Neural cell (in vitro differentiated cells): ENCODE measurements around the gene LIF. TPM values are rescaled to one million over a fixed set of nuclear protein-coding genes. Genes with fewer than 3 reads are reported as not detected.

ENCODE experiments used
- H2AFZ ChIP-seq: fragments of 200-600, 300-800 bp; sonication (generic), shearing (Covaris generic); 2 replicates; pipeline ENCODE4 v1.6.0; 2014; ENCODE audit warnings: low read depth, mild to moderate bottlenecking, antibody characterized with exemption, low read length, moderate library complexity
- H3F3A ChIP-seq: fragments of 200-600 bp; shearing (Covaris generic); 2 replicates; pipeline ENCODE4 v1.6.1; 2016; ENCODE audit warnings: mild to moderate bottlenecking, moderate library complexity, mixed read lengths, antibody characterized with exemption, low read length; ENCODE audit not compliant: insufficient read depth, poor library complexity, severe bottlenecking
- H3K27ac ChIP-seq: fragments of 200-600, 300-800 bp; sonication (generic), shearing (Covaris generic); 2 replicates; pipeline ENCODE4 v1.5.1; 2014; ENCODE audit warnings: mild to moderate bottlenecking, low read length, moderate library complexity
- H3K27me3 ChIP-seq: fragments of 300-800, 200-600 bp; sonication (generic), shearing (Covaris generic); 2 replicates; pipeline ENCODE4 v1.6.0; 2014; ENCODE audit warnings: mild to moderate bottlenecking, low read depth, low read length, moderate library complexity; ENCODE audit not compliant: insufficient read depth
- H3K36me3 ChIP-seq: fragments of 300-800, 200-600 bp; sonication (generic), shearing (Covaris generic); 2 replicates; pipeline ENCODE4 v1.5.1; 2014; ENCODE audit warnings: mild to moderate bottlenecking, antibody characterized with exemption, low read length, moderate library complexity; ENCODE audit not compliant: insufficient read depth
- H3K4me2 ChIP-seq: fragments of 300-800, 200-600 bp; sonication (generic), shearing (Covaris generic); 2 replicates; pipeline ENCODE4 v1.6.0; 2014; ENCODE audit warnings: mild to moderate bottlenecking, low read length
- H3K4me3 ChIP-seq: fragments of 300-800, 200-600 bp; sonication (generic), shearing (Covaris generic); 2 replicates; pipeline ENCODE4 v1.5.1; 2014; ENCODE audit warnings: mild to moderate bottlenecking, low read length, moderate library complexity
- H3K79me2 ChIP-seq: fragments of 200-600 bp; shearing (Covaris generic); replicated peaks from 2 replicates; pipeline ENCODE4 v1.6.0; 2014; ENCODE audit warnings: mild to moderate bottlenecking, low read length, moderate library complexity; ENCODE audit not compliant: insufficient read depth
- H3K9ac ChIP-seq: fragments of 300-800, 200-600 bp; sonication (generic), shearing (Covaris generic); 2 replicates; pipeline ENCODE4 v1.6.1; 2016; ENCODE audit warnings: mild to moderate bottlenecking, low read length, mixed read lengths
- H3K9me2 ChIP-seq: fragments of 200-600 bp; shearing (Covaris generic); 2 replicates; pipeline ENCODE4 v1.6.1; 2016; ENCODE audit warnings: mild to moderate bottlenecking, low read length, mixed read lengths; ENCODE audit not compliant: insufficient read depth
- H3K9me3 ChIP-seq: fragments of 200-600, 300-800 bp; sonication (generic), shearing (Covaris generic); 2 replicates; pipeline ENCODE4 v1.6.1; 2016; ENCODE audit warnings: mild to moderate bottlenecking, mixed run types, low read length, moderate library complexity, mixed read lengths
- H4K20me1 ChIP-seq: fragments of 200-600 bp; shearing (Covaris generic); 2 replicates; pipeline ENCODE4 v1.6.1; 2016; ENCODE audit warnings: mild to moderate bottlenecking, mixed run types; ENCODE audit not compliant: insufficient read depth
- CTCF ChIP-seq: fragments of 450-650 bp; IDR thresholded peaks from 2 replicates; pipeline ENCODE4 v1.5.1; 2014; ENCODE audit warnings: antibody characterized with exemption, mild to moderate bottlenecking, moderate library complexity; ENCODE audit not compliant: poor library complexity, severe bottlenecking
- EP300 ChIP-seq: fragments of 450-650 bp; conservative IDR thresholded peaks from 2 replicates; pipeline ENCODE4 v1.6.1; 2014; ENCODE audit warnings: antibody characterized with exemption, mild to moderate bottlenecking, moderate library complexity; ENCODE audit not compliant: poor library complexity, severe bottlenecking
- EZH2 ChIP-seq: fragments of 200-600, 300-800 bp; shearing (Covaris generic), sonication (generic); IDR thresholded peaks from 2 replicates; pipeline ENCODE4 v1.6.1; 2014; ENCODE audit warnings: antibody characterized with exemption, low read length, borderline replicate concordance, mild to moderate bottlenecking; ENCODE audit not compliant: insufficient read depth, poor library complexity, severe bottlenecking
- MXI1 ChIP-seq: fragments of 450-650 bp; conservative IDR thresholded peaks from 2 replicates; pipeline ENCODE4 v1.6.1; 2014; ENCODE audit warnings: antibody characterized with exemption, mild to moderate bottlenecking; ENCODE audit not compliant: poor library complexity, severe bottlenecking
- POLR2AphosphoS5 ChIP-seq: IDR thresholded peaks from 2 replicates; pipeline ENCODE4 v1.6.1; 2012
- RAD21 ChIP-seq: fragments of 450-650 bp; conservative IDR thresholded peaks from 2 replicates; pipeline ENCODE4 v1.6.1; 2014; ENCODE audit warnings: antibody characterized with exemption, mild to moderate bottlenecking, moderate library complexity
- REST ChIP-seq: IDR thresholded peaks from 2 replicates; pipeline ENCODE4 v1.6.1; 2012; ENCODE audit warnings: borderline replicate concordance
- SMC3 ChIP-seq: fragments of 450-650 bp; conservative IDR thresholded peaks from 2 replicates; pipeline ENCODE4 v1.6.1; 2014; ENCODE audit warnings: antibody characterized with exemption, mild to moderate bottlenecking, moderate library complexity; ENCODE audit not compliant: poor library complexity
- TAF1 ChIP-seq: IDR thresholded peaks from 2 replicates; pipeline ENCODE4 v1.6.1; 2012; ENCODE audit warnings: low read depth
- polyA plus RNA-seq: library from polyadenylated mRNA; depleted of rRNA; stranded (reverse); fragments of >200 nt; gene quantifications from 2 replicates; pipeline ENCODE4 v1.2.3, GENCODE V29; 2014

LIF gene
- polyA plus RNA-seq, 1 donor from 2014 or later, result 0.05 TPM

GRCh38 chr22:30225220-30225927 lies 21.2 kb downstream of the LIF start:
- Histone ChIP-seq H2AFZ (no peak overlapping the region), H3K79me2 (no peaks in the 10 kb centered on the region), H3K9me3 (no peaks in the 10 kb centered on the region), H3K36me3 (no peaks in the 10 kb centered on the region), H3K4me3 (no peak overlapping the region), H3K27me3 (no peaks in the 10 kb centered on the region), H3K4me2 (no peak overlapping the region), H3K9ac (no peak overlapping the region), H3F3A (no peaks in the 10 kb centered on the region), H4K20me1 (no peaks in the 10 kb centered on the region), H3K9me2 (no peaks in the 10 kb centered on the region), H3K27ac (no peak overlapping the region)
- TF ChIP-seq EZH2 (no peak), POLR2AphosphoS5 (no peak), RAD21 (no peak), REST (no peak), CTCF (no peak), SMC3 (no peak), TAF1 (no peak), MXI1 (no peak), EP300 (no peak)

GRCh38 chr22:30224161-30224857 lies 22.2 kb downstream of the LIF start:
- no peaks in the 10 kb centered on the region for H3K27me3 ChIP-seq
- no peaks in the 10 kb centered on the region for H3K9me3 ChIP-seq
- no peak for TF ChIP-seq EZH2
- no peak for TF ChIP-seq RAD21
- no peak for TF ChIP-seq CTCF
- no peaks in the 10 kb centered on the region for H3F3A ChIP-seq
- H3K9me2 ChIP-seq, result no peaks in the 10 kb centered on the region
- no peaks in the 10 kb centered on the region for H3K79me2 ChIP-seq
- H3K4me2 ChIP-seq, result no peak overlapping the region
- no peak overlapping the region for H3K27ac ChIP-seq
- H3K4me3 ChIP-seq, result no peak overlapping the region
- H2AFZ ChIP-seq, result no peak overlapping the region
- no peaks in the 10 kb centered on the region for H3K36me3 ChIP-seq
- no peaks in the 10 kb centered on the region for H4K20me1 ChIP-seq
- H3K9ac ChIP-seq, result no peak overlapping the region
